Measurements from ENCODE around the gene WWOX.

- TF ChIP-seq CTCF (IDR thresholded peaks at IDR 0.05): no peak
- TF ChIP-seq POLR2A (IDR thresholded peaks at IDR 0.05): no peak
These were observed 56.4 kb downstream of the WWOX start for GRCh38 chr16:78155791-78156345.

Data from thyroid gland (tissue), 4 donors.